ENCODE measurements around the gene PROX2.

DNA sequence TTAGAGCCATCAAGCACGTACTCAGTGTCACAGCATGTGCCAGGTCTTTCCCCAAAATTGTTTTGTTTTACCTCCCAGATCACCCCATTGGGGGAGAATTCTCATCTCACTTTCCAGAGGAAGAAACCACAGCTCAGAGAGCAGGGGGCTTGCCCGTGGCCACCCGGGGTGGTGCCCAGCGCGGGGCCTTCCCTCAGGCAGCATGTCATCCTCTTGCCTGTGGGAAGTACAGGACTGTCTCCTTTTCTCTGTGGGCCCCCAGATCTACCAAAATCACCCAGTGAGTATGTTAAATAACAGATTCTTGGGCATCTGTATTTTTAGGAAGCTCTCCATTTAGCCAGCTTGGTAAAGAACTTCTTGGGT, 41.2 kb upstream of the PROX2 start:
- TF ChIP-seq EP300 (IDR thresholded peaks at IDR 0.05) (no peak), POLR2A (IDR thresholded peaks at IDR 0.05) (no peak), POLR2AphosphoS5 (IDR thresholded peaks at IDR 0.05) (no peak)
- TF ChIP-seq, protein P1, sequence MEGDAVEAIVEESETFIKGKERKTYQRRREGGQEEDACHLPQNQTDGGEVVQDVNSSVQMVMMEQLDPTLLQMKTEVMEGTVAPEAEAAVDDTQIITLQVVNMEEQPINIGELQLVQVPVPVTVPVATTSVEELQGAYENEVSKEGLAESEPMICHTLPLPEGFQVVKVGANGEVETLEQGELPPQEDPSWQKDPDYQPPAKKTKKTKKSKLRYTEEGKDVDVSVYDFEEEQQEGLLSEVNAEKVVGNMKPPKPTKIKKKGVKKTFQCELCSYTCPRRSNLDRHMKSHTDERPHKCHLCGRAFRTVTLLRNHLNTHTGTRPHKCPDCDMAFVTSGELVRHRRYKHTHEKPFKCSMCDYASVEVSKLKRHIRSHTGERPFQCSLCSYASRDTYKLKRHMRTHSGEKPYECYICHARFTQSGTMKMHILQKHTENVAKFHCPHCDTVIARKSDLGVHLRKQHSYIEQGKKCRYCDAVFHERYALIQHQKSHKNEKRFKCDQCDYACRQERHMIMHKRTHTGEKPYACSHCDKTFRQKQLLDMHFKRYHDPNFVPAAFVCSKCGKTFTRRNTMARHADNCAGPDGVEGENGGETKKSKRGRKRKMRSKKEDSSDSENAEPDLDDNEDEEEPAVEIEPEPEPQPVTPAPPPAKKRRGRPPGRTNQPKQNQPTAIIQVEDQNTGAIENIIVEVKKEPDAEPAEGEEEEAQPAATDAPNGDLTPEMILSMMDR (IDR thresholded peaks at IDR 0.05): no peak
